Neural cell (in vitro differentiated cells): Measurements from ENCODE around the gene COMP. TPM values are rescaled to one million over a fixed set of nuclear protein-coding genes. Genes with fewer than 3 reads are reported as not detected.

Source experiments
- H2AFZ ChIP-seq: fragments of 200-600, 300-800 bp; sonication (generic), shearing (Covaris generic); 2 replicates; pipeline ENCODE4 v1.6.0; 2014; ENCODE audit warnings: low read depth, mild to moderate bottlenecking, antibody characterized with exemption, low read length, moderate library complexity
- H3F3A ChIP-seq: fragments of 200-600 bp; shearing (Covaris generic); 2 replicates; pipeline ENCODE4 v1.6.1; 2016; ENCODE audit warnings: mild to moderate bottlenecking, moderate library complexity, mixed read lengths, antibody characterized with exemption, low read length; ENCODE audit not compliant: insufficient read depth, poor library complexity, severe bottlenecking
- H3K27ac ChIP-seq: fragments of 200-600, 300-800 bp; sonication (generic), shearing (Covaris generic); 2 replicates; pipeline ENCODE4 v1.5.1; 2014; ENCODE audit warnings: mild to moderate bottlenecking, low read length, moderate library complexity
- H3K27me3 ChIP-seq: fragments of 300-800, 200-600 bp; sonication (generic), shearing (Covaris generic); 2 replicates; pipeline ENCODE4 v1.6.0; 2014; ENCODE audit warnings: mild to moderate bottlenecking, low read depth, low read length, moderate library complexity; ENCODE audit not compliant: insufficient read depth
- H3K36me3 ChIP-seq: fragments of 300-800, 200-600 bp; sonication (generic), shearing (Covaris generic); 2 replicates; pipeline ENCODE4 v1.5.1; 2014; ENCODE audit warnings: mild to moderate bottlenecking, antibody characterized with exemption, low read length, moderate library complexity; ENCODE audit not compliant: insufficient read depth
- H3K4me2 ChIP-seq: fragments of 300-800, 200-600 bp; sonication (generic), shearing (Covaris generic); 2 replicates; pipeline ENCODE4 v1.6.0; 2014; ENCODE audit warnings: mild to moderate bottlenecking, low read length
- H3K4me3 ChIP-seq: fragments of 300-800, 200-600 bp; sonication (generic), shearing (Covaris generic); 2 replicates; pipeline ENCODE4 v1.5.1; 2014; ENCODE audit warnings: mild to moderate bottlenecking, low read length, moderate library complexity
- H3K79me2 ChIP-seq: fragments of 200-600 bp; shearing (Covaris generic); replicated peaks from 2 replicates; pipeline ENCODE4 v1.6.0; 2014; ENCODE audit warnings: mild to moderate bottlenecking, low read length, moderate library complexity; ENCODE audit not compliant: insufficient read depth
- H3K9ac ChIP-seq: fragments of 300-800, 200-600 bp; sonication (generic), shearing (Covaris generic); 2 replicates; pipeline ENCODE4 v1.6.1; 2016; ENCODE audit warnings: mild to moderate bottlenecking, low read length, mixed read lengths
- H3K9me2 ChIP-seq: fragments of 200-600 bp; shearing (Covaris generic); 2 replicates; pipeline ENCODE4 v1.6.1; 2016; ENCODE audit warnings: mild to moderate bottlenecking, low read length, mixed read lengths; ENCODE audit not compliant: insufficient read depth
- H3K9me3 ChIP-seq: fragments of 200-600, 300-800 bp; sonication (generic), shearing (Covaris generic); 2 replicates; pipeline ENCODE4 v1.6.1; 2016; ENCODE audit warnings: mild to moderate bottlenecking, mixed run types, low read length, moderate library complexity, mixed read lengths
- H4K20me1 ChIP-seq: fragments of 200-600 bp; shearing (Covaris generic); 2 replicates; pipeline ENCODE4 v1.6.1; 2016; ENCODE audit warnings: mild to moderate bottlenecking, mixed run types; ENCODE audit not compliant: insufficient read depth
- EP300 ChIP-seq: fragments of 450-650 bp; conservative IDR thresholded peaks from 2 replicates; pipeline ENCODE4 v1.6.1; 2014; ENCODE audit warnings: antibody characterized with exemption, mild to moderate bottlenecking, moderate library complexity; ENCODE audit not compliant: poor library complexity, severe bottlenecking
- EZH2 ChIP-seq: fragments of 200-600, 300-800 bp; shearing (Covaris generic), sonication (generic); IDR thresholded peaks from 2 replicates; pipeline ENCODE4 v1.6.1; 2014; ENCODE audit warnings: antibody characterized with exemption, low read length, borderline replicate concordance, mild to moderate bottlenecking; ENCODE audit not compliant: insufficient read depth, poor library complexity, severe bottlenecking
- MXI1 ChIP-seq: fragments of 450-650 bp; conservative IDR thresholded peaks from 2 replicates; pipeline ENCODE4 v1.6.1; 2014; ENCODE audit warnings: antibody characterized with exemption, mild to moderate bottlenecking; ENCODE audit not compliant: poor library complexity, severe bottlenecking
- POLR2AphosphoS5 ChIP-seq: IDR thresholded peaks from 2 replicates; pipeline ENCODE4 v1.6.1; 2012
- RAD21 ChIP-seq: fragments of 450-650 bp; conservative IDR thresholded peaks from 2 replicates; pipeline ENCODE4 v1.6.1; 2014; ENCODE audit warnings: antibody characterized with exemption, mild to moderate bottlenecking, moderate library complexity
- SMC3 ChIP-seq: fragments of 450-650 bp; conservative IDR thresholded peaks from 2 replicates; pipeline ENCODE4 v1.6.1; 2014; ENCODE audit warnings: antibody characterized with exemption, mild to moderate bottlenecking, moderate library complexity; ENCODE audit not compliant: poor library complexity
- TAF1 ChIP-seq: IDR thresholded peaks from 2 replicates; pipeline ENCODE4 v1.6.1; 2012; ENCODE audit warnings: low read depth
- polyA plus RNA-seq: library from polyadenylated mRNA; depleted of rRNA; stranded (reverse); fragments of >200 nt; gene quantifications from 2 replicates; pipeline ENCODE4 v1.2.3, GENCODE V29; 2014
- TF ChIP-seq, protein P1 (sequence below): fragments of 450-650 bp; IDR thresholded peaks from 2 replicates; pipeline ENCODE4 v1.5.1; 2014; ENCODE audit warnings: antibody characterized with exemption, mild to moderate bottlenecking, moderate library complexity; ENCODE audit not compliant: poor library complexity, severe bottlenecking
- TF ChIP-seq, protein P2 (sequence below): IDR thresholded peaks from 2 replicates; pipeline ENCODE4 v1.6.1; 2012; ENCODE audit warnings: borderline replicate concordance

Gene COMP
- polyA plus RNA-seq, 1 donor from 2014 or later, result not detected

- TF ChIP-seq MXI1 (no peak), TAF1 (no peak), EP300 (no peak), RAD21 (no peak)
- TF ChIP-seq, protein P1, sequence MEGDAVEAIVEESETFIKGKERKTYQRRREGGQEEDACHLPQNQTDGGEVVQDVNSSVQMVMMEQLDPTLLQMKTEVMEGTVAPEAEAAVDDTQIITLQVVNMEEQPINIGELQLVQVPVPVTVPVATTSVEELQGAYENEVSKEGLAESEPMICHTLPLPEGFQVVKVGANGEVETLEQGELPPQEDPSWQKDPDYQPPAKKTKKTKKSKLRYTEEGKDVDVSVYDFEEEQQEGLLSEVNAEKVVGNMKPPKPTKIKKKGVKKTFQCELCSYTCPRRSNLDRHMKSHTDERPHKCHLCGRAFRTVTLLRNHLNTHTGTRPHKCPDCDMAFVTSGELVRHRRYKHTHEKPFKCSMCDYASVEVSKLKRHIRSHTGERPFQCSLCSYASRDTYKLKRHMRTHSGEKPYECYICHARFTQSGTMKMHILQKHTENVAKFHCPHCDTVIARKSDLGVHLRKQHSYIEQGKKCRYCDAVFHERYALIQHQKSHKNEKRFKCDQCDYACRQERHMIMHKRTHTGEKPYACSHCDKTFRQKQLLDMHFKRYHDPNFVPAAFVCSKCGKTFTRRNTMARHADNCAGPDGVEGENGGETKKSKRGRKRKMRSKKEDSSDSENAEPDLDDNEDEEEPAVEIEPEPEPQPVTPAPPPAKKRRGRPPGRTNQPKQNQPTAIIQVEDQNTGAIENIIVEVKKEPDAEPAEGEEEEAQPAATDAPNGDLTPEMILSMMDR, result no peak
- Histone ChIP-seq H3K36me3 (peaks cover 1% of the 10 kb centered on the region), H3K27me3 (no peaks in the 10 kb centered on the region), H2AFZ (no peak overlapping the region), H3K9me2 (no peaks in the 10 kb centered on the region), H3K4me3 (no peak overlapping the region), H3K4me2 (no peak overlapping the region), H3F3A (no peaks in the 10 kb centered on the region), H3K27ac (no peak overlapping the region), H3K9ac (no peak overlapping the region), H3K79me2 (no peaks in the 10 kb centered on the region), H4K20me1 (no peaks in the 10 kb centered on the region), H3K9me3 (no peaks in the 10 kb centered on the region)
These were observed 39.5 kb downstream of the COMP start for GRCh38 chr19:18751571-18751970.

GRCh38 chr19:18750295-18750970 is 40.7 kb downstream of the COMP start:
- H3K27me3 ChIP-seq, result no peaks in the 10 kb centered on the region
- H3K4me3 ChIP-seq, result no peak overlapping the region
- no peaks in the 10 kb centered on the region for H3K79me2 ChIP-seq
- no peaks in the 10 kb centered on the region for H3K9me3 ChIP-seq
- no peak overlapping the region for H3K9ac ChIP-seq
- TF ChIP-seq MXI1 (no peak), EP300 (no peak), SMC3 (no peak), TAF1 (no peak), POLR2AphosphoS5 (no peak), RAD21 (no peak), EZH2 (no peak)
- TF ChIP-seq, protein P1, result no peak
- TF ChIP-seq, protein P2, sequence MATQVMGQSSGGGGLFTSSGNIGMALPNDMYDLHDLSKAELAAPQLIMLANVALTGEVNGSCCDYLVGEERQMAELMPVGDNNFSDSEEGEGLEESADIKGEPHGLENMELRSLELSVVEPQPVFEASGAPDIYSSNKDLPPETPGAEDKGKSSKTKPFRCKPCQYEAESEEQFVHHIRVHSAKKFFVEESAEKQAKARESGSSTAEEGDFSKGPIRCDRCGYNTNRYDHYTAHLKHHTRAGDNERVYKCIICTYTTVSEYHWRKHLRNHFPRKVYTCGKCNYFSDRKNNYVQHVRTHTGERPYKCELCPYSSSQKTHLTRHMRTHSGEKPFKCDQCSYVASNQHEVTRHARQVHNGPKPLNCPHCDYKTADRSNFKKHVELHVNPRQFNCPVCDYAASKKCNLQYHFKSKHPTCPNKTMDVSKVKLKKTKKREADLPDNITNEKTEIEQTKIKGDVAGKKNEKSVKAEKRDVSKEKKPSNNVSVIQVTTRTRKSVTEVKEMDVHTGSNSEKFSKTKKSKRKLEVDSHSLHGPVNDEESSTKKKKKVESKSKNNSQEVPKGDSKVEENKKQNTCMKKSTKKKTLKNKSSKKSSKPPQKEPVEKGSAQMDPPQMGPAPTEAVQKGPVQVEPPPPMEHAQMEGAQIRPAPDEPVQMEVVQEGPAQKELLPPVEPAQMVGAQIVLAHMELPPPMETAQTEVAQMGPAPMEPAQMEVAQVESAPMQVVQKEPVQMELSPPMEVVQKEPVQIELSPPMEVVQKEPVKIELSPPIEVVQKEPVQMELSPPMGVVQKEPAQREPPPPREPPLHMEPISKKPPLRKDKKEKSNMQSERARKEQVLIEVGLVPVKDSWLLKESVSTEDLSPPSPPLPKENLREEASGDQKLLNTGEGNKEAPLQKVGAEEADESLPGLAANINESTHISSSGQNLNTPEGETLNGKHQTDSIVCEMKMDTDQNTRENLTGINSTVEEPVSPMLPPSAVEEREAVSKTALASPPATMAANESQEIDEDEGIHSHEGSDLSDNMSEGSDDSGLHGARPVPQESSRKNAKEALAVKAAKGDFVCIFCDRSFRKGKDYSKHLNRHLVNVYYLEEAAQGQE, result no peak
- H3K4me2 ChIP-seq, result no peak overlapping the region
- H3F3A ChIP-seq, result no peaks in the 10 kb centered on the region
- H3K27ac ChIP-seq, result no peak overlapping the region
- no peaks in the 10 kb centered on the region for H4K20me1 ChIP-seq
- H3K9me2 ChIP-seq, result no peaks in the 10 kb centered on the region
- H2AFZ ChIP-seq, result no peak overlapping the region
- no peaks in the 10 kb centered on the region for H3K36me3 ChIP-seq
